OCI-LY1 (cell line): Measurements from ENCODE around the gene FAF1.

Experiments used
- CTCF ChIP-seq: fragments of 200-600 bp; sonication (generic), shearing (Covaris generic); IDR thresholded peaks from 2 replicates; pipeline ENCODE4 v1.5.1; 2017; ENCODE audit warnings: mild to moderate bottlenecking, antibody characterized with exemption, low read length, moderate library complexity, mixed read lengths
- EZH2 ChIP-seq: fragments of 200-600 bp; sonication (generic), shearing (Covaris generic); IDR thresholded peaks from 2 replicates; pipeline ENCODE4 v1.8.0; 2017; ENCODE audit warnings: borderline replicate concordance, mixed run types, mild to moderate bottlenecking, antibody characterized with exemption, low read length, moderate library complexity, mixed read lengths

- no peak for TF ChIP-seq CTCF
- no peak for TF ChIP-seq EZH2
Observed at GRCh38 chr1:50973875-50974617, 14.0 kb upstream of the FAF1 start.
